Measurements from ENCODE around the gene ITGAV.
A peak's percentile ranks its signal among the peaks of the same experiment; 100 is the strongest.

Gene ITGAV

GRCh38 chr2:186575302-186575701 is 14.6 kb upstream of the ITGAV start:
- peak; percentile 97 to 98 for DNase-seq (ENCODE audit: low read depth in 2 of 2)

GRCh38 chr2:186575856-186576255 is 14.0 kb upstream of the ITGAV start:
- DNase-seq (ENCODE audit: low read depth in 2 of 2), result no peak

GRCh38 chr2:186576614-186577013 is 13.2 kb upstream of the ITGAV start:
- no peak for DNase-seq (ENCODE audit: low read depth in 2 of 2)

- DNase-seq (ENCODE audit: low read depth in 2 of 2), result no peak
Observed at GRCh38 chr2:186582698-186583097, 7.2 kb upstream of the ITGAV start.

- no peak for DNase-seq (ENCODE audit: low read depth in 2 of 2)
Observed at GRCh38 chr2:186584053-186584452, 5.8 kb upstream of the ITGAV start.

GRCh38 chr2:186588421-186588820 is 1.4 kb upstream of the ITGAV start:
- no peak for DNase-seq (ENCODE audit: low read depth in 2 of 2)

- DNase-seq (ENCODE audit: low read depth in 2 of 2), result no peak
Observed at GRCh38 chr2:186588940-186589611, 780 bp upstream of the ITGAV start.

GRCh38 chr2:186590350-186590758 is 498 bp downstream of the ITGAV start:
- no peak for DNase-seq (ENCODE audit: low read depth in 2 of 2)

GRCh38 chr2:186590759-186591505 is 1.1 kb downstream of the ITGAV start:
- DNase-seq (ENCODE audit: low read depth in 2 of 2), result no peak

GRCh38 chr2:186591506-186591890 is 1.6 kb downstream of the ITGAV start:
- no peak for DNase-seq (ENCODE audit: low read depth in 2 of 2)

GRCh38 chr2:186592137-186592875 is 2.5 kb downstream of the ITGAV start:
- no peak for DNase-seq (ENCODE audit: low read depth in 2 of 2)

GRCh38 chr2:186593523-186593922 is 3.7 kb downstream of the ITGAV start:
- DNase-seq (ENCODE audit: low read depth in 2 of 2), result no peak

GRCh38 chr2:186594001-186594722 is 4.3 kb downstream of the ITGAV start:
- DNase-seq (ENCODE audit: low read depth in 2 of 2), result no peak

- DNase-seq (ENCODE audit: low read depth in 2 of 2), result no peak
Observed at GRCh38 chr2:186595219-186595618, 5.4 kb downstream of the ITGAV start.

- DNase-seq (ENCODE audit: low read depth in 2 of 2), result no peak
Observed at GRCh38 chr2:186599186-186599778, 9.4 kb downstream of the ITGAV start.

- DNase-seq (ENCODE audit: low read depth in 2 of 2), result peak; percentile 76 to 83
Observed at GRCh38 chr2:186603286-186603685, 13.4 kb downstream of the ITGAV start.

- DNase-seq (ENCODE audit: low read depth in 2 of 2), result no peak
Observed at GRCh38 chr2:186605041-186605440, 15.2 kb downstream of the ITGAV start.

GRCh38 chr2:186607660-186608324 is 17.9 kb downstream of the ITGAV start:
- DNase-seq (ENCODE audit: low read depth in 2 of 2), result no peak

- no peak for DNase-seq (ENCODE audit: low read depth in 2 of 2)
Observed at GRCh38 chr2:186610785-186611184, 20.9 kb downstream of the ITGAV start.

GRCh38 chr2:186611526-186611925 is 21.7 kb downstream of the ITGAV start:
- DNase-seq (ENCODE audit: low read depth in 2 of 2), result no peak

GRCh38 chr2:186612026-186612425 is 22.2 kb downstream of the ITGAV start:
- DNase-seq (ENCODE audit: low read depth in 2 of 2), result no peak
